Activated T-helper 1 cell treated with Interleukin-2 at 50 U/mL for 16 hours (primary cell): ENCODE measurements around the gene ELAVL4.

Experiments used
- DNase-seq: peaks from one replicate; pipeline ENCODE4 v3.0.0-alpha.2; 2020; ENCODE audit warnings: low read depth

ELAVL4 gene

GRCh38 chr1:50108497-50109059, at the start of gene ELAVL4:
Gene ELAVL4 (plus strand): TSS chr1:50108920. CDS start chr1:50109190, 270 bp downstream.
- DNase-seq = no peak

- DNase-seq = no peak
Measured at GRCh38 chr1:50060279-50060678, 48.4 kb upstream of the ELAVL4 start.

- no peak for DNase-seq
Measured at GRCh38 chr1:50066806-50067205, 41.9 kb upstream of the ELAVL4 start.

- no peak for DNase-seq
Measured at GRCh38 chr1:50074931-50075330, 33.8 kb upstream of the ELAVL4 start.

- DNase-seq = no peak
Measured at GRCh38 chr1:50077273-50077672, 31.4 kb upstream of the ELAVL4 start.

- DNase-seq = no peak
Measured at GRCh38 chr1:50080904-50081586, 27.7 kb upstream of the ELAVL4 start.

- DNase-seq = no peak
Measured at GRCh38 chr1:50084389-50084788, 24.3 kb upstream of the ELAVL4 start.

GRCh38 chr1:50091068-50091467, 17.7 kb upstream of the ELAVL4 start:
- no peak for DNase-seq

GRCh38 chr1:50095716-50096115, 13.0 kb upstream of the ELAVL4 start:
- no peak for DNase-seq

GRCh38 chr1:50097021-50097679, 11.6 kb upstream of the ELAVL4 start:
- DNase-seq = no peak

GRCh38 chr1:50097791-50098190, 10.9 kb upstream of the ELAVL4 start:
- no peak for DNase-seq

- DNase-seq = no peak
Measured at GRCh38 chr1:50098591-50099021, 10.1 kb upstream of the ELAVL4 start.

- DNase-seq = no peak
Measured at GRCh38 chr1:50099654-50100053, 9.1 kb upstream of the ELAVL4 start.

- DNase-seq = no peak
Measured at GRCh38 chr1:50103615-50104081, 5.1 kb upstream of the ELAVL4 start.

GRCh38 chr1:50105433-50105832, 3.3 kb upstream of the ELAVL4 start:
- DNase-seq = no peak

- no peak for DNase-seq
Measured at GRCh38 chr1:50106095-50106761, 2.5 kb upstream of the ELAVL4 start.

GRCh38 chr1:50109116-50109515, 396 bp downstream of the ELAVL4 start:
- no peak for DNase-seq

- no peak for DNase-seq
Measured at GRCh38 chr1:50109647-50110075, 941 bp downstream of the ELAVL4 start.

GRCh38 chr1:50110151-50110550, 1.4 kb downstream of the ELAVL4 start:
- no peak for DNase-seq

- DNase-seq = no peak
Measured at GRCh38 chr1:50110656-50111055, 1.9 kb downstream of the ELAVL4 start.

GRCh38 chr1:50111503-50111902, 2.8 kb downstream of the ELAVL4 start:
- no peak for DNase-seq

GRCh38 chr1:50112193-50112592, 3.5 kb downstream of the ELAVL4 start:
- no peak for DNase-seq

GRCh38 chr1:50123071-50123470, 14.4 kb downstream of the ELAVL4 start:
- no peak for DNase-seq
